ENCODE data around the gene JARID2.

JARID2 gene

DNA sequence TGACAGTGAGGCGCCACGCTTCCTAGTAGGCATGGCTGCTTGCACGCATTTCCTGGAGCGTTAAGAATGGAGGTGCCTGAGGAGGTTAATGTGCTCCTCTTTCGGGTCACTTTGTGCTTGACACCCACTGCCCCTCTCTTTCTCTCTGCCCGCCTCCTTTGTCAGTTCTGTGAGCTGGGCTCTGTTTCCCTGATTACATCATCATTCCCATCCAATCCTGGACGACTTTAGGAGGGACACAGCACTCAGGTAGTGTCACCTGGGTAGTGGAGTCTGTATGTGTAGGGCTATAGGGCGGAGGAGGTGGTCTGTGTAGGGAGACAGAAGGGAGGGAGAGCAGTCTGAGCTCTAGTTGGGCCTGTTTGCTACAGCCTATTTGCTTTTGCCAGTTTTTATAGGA is 136.8 kb downstream of the JARID2 start:
- no peak for DNase-seq

- no peak for DNase-seq
Observed at GRCh38 chr6:15384901-15385300, 139.0 kb downstream of the JARID2 start.

- no peak for DNase-seq
Observed at GRCh38 chr6:15385521-15385920, 139.7 kb downstream of the JARID2 start.

DNA sequence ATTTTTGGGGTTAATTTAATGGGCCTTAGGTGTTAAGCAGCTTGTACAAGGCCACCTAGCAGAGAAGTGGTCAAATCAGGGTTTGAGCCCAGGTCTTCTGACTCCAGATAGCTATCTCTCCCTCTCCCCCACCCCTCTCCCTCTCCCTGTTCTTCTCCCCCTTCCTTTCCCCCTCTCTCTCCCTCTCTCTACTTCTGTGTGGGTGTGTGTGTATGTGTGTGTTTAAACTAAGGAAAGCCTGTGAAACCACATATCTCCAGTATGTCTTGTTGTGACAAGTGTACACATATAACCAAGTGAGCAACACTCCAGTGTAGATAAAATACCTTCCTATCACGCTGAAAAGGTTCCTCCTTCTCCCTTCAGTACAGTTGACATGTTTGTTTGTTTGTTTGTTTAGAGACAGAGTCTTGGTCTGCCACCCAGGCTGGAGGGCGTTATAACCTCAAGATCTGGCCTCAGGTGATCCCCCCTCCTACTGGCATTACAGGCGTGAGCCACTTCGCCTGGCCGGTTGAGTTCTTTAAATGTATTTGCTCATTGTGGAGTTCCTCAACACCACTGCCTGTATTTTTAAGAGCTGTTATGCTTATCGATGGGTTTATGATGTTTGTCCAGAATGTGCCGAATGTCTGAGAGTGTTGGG is 140.4 kb downstream of the JARID2 start:
- no peak for DNase-seq

- DNase-seq = no peak
Observed at GRCh38 chr6:15386756-15387112, 140.9 kb downstream of the JARID2 start.

GRCh38 chr6:15387118-15387517 is 141.2 kb downstream of the JARID2 start:
- DNase-seq = no peak

DNA sequence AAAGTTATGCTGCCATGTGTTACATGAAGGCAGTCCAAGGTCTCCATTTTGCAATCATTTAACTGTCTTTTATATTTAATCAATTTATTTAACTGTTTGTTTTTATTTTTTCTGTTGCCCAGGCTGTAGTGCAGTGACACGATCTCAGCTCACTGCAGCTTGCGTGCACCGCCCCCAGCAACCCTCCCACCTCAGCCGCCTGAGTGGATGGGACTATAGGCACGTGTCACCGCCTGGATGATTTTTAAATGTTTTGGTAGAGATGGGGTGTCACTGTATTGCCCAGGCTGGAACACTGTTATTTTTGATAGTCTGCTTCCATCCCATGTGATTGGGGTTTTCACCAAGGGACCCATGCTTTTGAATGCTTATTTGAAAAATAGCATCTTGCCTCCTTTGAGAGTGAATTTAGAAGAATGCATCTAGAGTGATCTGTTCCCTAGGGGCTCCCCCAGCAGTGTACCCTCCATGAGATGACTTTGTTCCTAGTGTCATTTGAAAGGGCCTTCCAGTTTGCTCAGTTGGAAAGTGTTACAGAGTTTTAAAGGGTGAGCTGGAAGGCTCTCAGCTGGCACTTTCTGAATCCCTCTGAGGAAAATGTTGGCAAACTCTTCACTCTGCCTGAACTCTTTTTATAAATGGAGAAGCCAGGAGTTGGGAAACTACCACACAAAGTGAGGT is 143.4 kb downstream of the JARID2 start:
- no peak for DNase-seq

DNA sequence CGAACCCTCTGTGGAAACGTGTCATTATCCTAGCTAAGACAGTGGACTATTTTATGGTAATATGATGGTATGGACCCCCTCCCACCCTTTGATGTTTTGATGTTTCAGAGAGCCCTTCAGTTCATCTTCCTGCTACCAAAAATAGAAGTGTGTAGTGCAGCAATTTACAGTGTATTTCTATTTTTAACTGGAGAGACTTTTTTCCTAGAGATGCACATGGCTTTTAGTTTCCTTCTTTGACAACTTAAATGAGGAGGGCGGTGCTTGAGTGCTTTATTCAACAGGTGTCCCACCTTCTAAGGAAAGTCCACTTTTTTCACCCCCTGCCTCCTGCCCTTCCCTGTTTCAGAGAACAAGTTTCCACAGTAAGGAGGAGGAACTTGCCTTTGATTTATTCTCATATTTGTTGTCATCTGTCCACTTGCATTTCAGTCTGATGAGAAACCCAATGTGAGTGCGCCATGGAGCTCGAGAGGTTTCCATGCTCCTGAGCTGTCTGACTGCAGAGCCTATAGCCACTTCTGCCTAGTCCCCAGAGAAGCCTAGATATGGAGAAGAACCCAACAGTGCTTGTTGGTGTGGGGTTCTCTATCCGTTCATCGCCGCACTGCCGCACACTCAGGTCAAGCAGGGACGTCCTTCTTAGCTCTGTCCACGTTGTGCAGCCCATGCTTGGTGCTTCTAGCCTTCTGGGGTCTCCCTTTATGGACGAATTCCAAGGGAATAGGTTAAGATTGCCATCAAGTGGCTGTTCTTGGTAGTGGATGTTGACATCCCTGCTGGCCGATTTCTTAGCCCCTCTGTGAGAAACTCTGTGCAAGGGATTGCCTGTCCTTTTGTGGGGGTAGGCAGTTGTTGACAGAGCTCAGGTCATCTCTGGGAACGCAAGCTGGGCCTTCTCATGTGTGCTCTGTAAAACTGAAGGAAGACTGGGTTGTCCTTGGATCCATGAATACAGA is 144.2 kb downstream of the JARID2 start:
- no peak for DNase-seq

GRCh38 chr6:15391500-15391899 is 145.6 kb downstream of the JARID2 start:
- no peak for DNase-seq

GRCh38 chr6:15392182-15392581 is 146.3 kb downstream of the JARID2 start:
- DNase-seq = no peak

- DNase-seq = no peak
Observed at GRCh38 chr6:15393605-15394004, 147.7 kb downstream of the JARID2 start.

DNA sequence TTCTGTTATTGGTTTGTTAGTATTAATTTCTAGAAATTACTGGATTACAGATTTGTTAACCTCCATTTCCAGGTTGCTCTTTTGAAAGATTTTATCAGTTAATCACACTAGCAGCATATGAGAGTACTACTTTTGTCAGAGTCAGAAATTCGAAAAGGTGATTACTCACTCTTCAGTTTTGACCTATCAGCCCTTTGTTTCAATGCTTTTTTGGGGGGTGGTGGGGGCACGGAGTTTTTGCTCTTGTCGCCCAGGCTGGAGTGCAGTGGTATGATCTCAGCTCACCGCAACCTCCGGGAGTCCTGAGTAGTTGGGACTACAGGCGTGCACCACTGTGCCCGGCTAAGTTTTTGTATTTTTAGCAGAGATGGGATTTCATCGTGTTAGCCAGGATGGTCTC is 149.2 kb downstream of the JARID2 start:
- no peak for DNase-seq

DNA sequence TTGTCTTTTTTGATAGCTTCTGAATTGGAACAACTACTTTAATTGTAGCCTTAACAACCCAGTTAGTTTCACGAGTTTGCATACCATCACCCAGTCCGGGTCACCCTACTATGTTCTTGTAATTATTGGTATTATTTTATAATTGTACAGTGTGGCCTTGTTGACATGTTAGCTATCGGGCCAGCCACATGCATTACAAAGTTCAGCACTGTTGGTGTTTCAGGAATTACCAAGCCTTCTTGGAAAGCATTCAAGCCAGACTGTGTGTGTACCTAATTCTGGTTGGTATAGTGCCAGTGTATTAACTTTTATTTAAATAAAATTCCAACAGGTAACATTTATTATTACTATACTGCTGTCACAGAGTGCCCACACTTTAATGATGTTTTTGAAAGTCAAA is 150.9 kb downstream of the JARID2 start:
- DNase-seq = no peak

GRCh38 chr6:15398633-15399275 is 152.9 kb downstream of the JARID2 start:
- no peak for DNase-seq

- no peak for DNase-seq
Observed at GRCh38 chr6:15399641-15400470, 154.0 kb downstream of the JARID2 start.

DNA sequence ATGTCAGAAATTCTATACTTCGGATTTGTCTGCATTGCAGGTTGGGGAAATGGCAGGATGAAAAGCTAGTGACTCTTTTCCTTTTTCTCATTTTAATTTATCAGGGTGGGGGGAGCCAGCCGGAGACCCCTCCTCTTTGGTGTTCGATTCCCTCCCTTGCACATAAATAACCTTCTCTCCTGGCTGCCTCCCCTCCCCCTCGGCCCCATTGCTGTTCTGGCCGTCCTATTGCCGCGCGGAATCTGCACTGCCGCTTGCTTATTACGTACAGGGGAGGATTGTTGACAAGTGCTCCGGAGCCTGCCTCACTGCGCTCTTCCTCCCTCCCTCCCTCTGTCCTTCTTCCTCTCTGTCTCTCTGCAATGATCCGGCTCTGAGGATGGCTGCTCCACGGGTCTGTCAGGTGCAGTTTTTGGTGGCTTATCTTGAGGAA is 154.7 kb downstream of the JARID2 start:
- DNase-seq = no peak

- no peak for DNase-seq
Observed at GRCh38 chr6:15401120-15401519, 155.3 kb downstream of the JARID2 start.

- no peak for DNase-seq
Observed at GRCh38 chr6:15401769-15402250, 155.9 kb downstream of the JARID2 start.

GRCh38 chr6:15402406-15403045 is 156.7 kb downstream of the JARID2 start:
- no peak for DNase-seq

DNA sequence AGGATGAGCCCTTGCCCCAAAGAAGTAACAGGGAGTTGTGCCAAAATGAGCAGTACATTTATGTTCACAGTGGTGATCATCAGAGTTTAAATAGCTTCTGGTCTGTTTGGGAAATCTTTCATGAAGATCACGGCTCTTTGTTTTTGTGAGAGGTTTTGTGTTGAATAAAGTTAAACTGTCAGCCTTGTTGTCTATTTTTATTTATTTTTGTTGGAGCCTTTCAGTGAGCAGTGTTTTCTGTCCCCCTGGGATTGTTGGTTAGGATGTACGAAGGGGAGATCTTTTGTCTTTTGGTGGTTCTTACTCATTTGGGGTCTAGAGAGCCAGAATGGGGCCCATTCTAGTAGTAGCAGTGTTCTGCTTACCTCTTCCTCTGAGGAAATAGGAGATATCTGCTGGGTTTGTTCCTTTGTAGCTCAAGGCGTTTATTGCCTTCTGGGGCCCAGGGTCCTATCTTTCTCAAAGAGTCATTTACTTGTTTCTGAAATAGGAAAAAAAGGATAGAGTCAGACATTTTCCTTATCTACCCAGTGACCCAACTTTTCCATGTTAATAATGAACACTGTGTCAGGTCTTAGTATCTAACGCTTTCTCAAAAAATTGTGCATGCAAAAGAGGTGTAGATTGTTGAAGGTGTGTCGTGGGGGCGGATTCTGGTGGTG is 157.4 kb downstream of the JARID2 start:
- no peak for DNase-seq

- DNase-seq = no peak
Observed at GRCh38 chr6:15404685-15404980, 158.8 kb downstream of the JARID2 start.

Data from NCI-H1930 (cell line).